ENCODE measurements around the gene GPATCH8.
A peak's percentile ranks its signal among the peaks of the same experiment; 100 is the strongest.
"Not testable (repeated sequence)": the region's sequence is repeated elsewhere in the genome, so short reads cannot be mapped to it uniquely, and the experiment has no call there.

GPATCH8 gene

GRCh38 chr17:44375196-44376017 is 127.8 kb downstream of the GPATCH8 start:
- peak; percentile 23 for DNase-seq

GRCh38 chr17:44374306-44375195 is 128.7 kb downstream of the GPATCH8 start:
- DNase-seq: peak; percentile 27

GRCh38 chr17:44372036-44372435 is 131.2 kb downstream of the GPATCH8 start:
- no peak for DNase-seq

GRCh38 chr17:44369414-44370023 is 133.7 kb downstream of the GPATCH8 start:
- DNase-seq: not testable (repeated sequence)

- not testable (repeated sequence) for DNase-seq
These were observed 134.6 kb downstream of the GPATCH8 start for GRCh38 chr17:44368391-44369243.

GRCh38 chr17:44367231-44367979 is 135.8 kb downstream of the GPATCH8 start:
- DNase-seq: no peak

- not testable (repeated sequence) for DNase-seq
These were observed 138.2 kb downstream of the GPATCH8 start for GRCh38 chr17:44365051-44365450.

- DNase-seq: no peak
These were observed 139.5 kb downstream of the GPATCH8 start, which contains the start of gene FAM171A2 for GRCh38 chr17:44363613-44364159. Gene FAM171A2 (minus strand): TSS chr17:44363853. CDS start chr17:44363714, 139 bp downstream.

GRCh38 chr17:44362949-44363612 is 140.1 kb downstream of the GPATCH8 start:
- DNase-seq: no peak

- no peak for DNase-seq
These were observed 140.7 kb downstream of the GPATCH8 start for GRCh38 chr17:44362459-44362948.

GRCh38 chr17:44361292-44362260 is 141.6 kb downstream of the GPATCH8 start:
- no peak for DNase-seq

GRCh38 chr17:44360826-44361225 is 142.4 kb downstream of the GPATCH8 start:
- peak; percentile 58 for DNase-seq

- DNase-seq: no peak
These were observed 143.1 kb downstream of the GPATCH8 start for GRCh38 chr17:44360144-44360533.

GRCh38 chr17:44359458-44360143 is 143.6 kb downstream of the GPATCH8 start:
- DNase-seq: no peak

- DNase-seq: no peak
These were observed 144.2 kb downstream of the GPATCH8 start for GRCh38 chr17:44359006-44359405.

GRCh38 chr17:44358066-44358465 is 145.1 kb downstream of the GPATCH8 start:
- no peak for DNase-seq

- no peak for DNase-seq
These were observed 147.0 kb downstream of the GPATCH8 start for GRCh38 chr17:44356241-44356640.

GRCh38 chr17:44355642-44356099 is 147.5 kb downstream of the GPATCH8 start:
- no peak for DNase-seq

All from right kidney (tissue), 1 donor.